ENCODE results near the gene RNF130. TPM values are rescaled to one million over a fixed set of nuclear protein-coding genes. Genes with fewer than 3 reads are reported as not detected.
A peak's percentile ranks its signal among the peaks of the same experiment; 100 is the strongest.

The RNF130 gene
- total and polyA plus RNA-seq, 2 of the 13 experiments (the other 11 are each of a cell fraction or from before 2014, with no cell fraction given): 28.2 to 28.3 TPM

- TF ChIP-seq ZNF280D (CRISPR knock-in tag; IDR thresholded peaks at IDR 0.05) (peak; percentile 79; the same call in 1 of the 2 replicates), NRL (CRISPR knock-in tag; IDR thresholded peaks at IDR 0.05; ENCODE audit: borderline replicate concordance) (no peak; the same call in 1 of the 2 replicates), LCORL (IDR thresholded peaks at IDR 0.05) (no peak), LCORL (CRISPR knock-in tag; IDR thresholded peaks at IDR 0.05) (no peak), U2AF2 (IDR thresholded peaks at IDR 0.05; ENCODE audit: low read depth, low read length) (no peak), SETDB1 (CRISPR knock-in tag; IDR thresholded peaks at IDR 0.05; ENCODE audit: borderline replicate concordance) (0 out of 2 replicates have a peak, but pooled peaks have one; percentile 23), TCF12 (IDR thresholded peaks at IDR 0.05) (no peak), TCF12 (CRISPR knock-in tag; IDR thresholded peaks at IDR 0.05) (0 out of 2 replicates have a peak, but pooled peaks have one; percentile 41), ZNF235 (CRISPR knock-in tag; IDR thresholded peaks at IDR 0.05; ENCODE audit: borderline replicate concordance) (no peak), ZNF841 (CRISPR knock-in tag; IDR thresholded peaks at IDR 0.05; ENCODE audit: borderline replicate concordance) (no peak; the same call in 1 of the 2 replicates), KLF15 (CRISPR knock-in tag; IDR thresholded peaks at IDR 0.05; ENCODE audit: borderline replicate concordance) (no peak), TBX3 (IDR thresholded peaks at IDR 0.05; ENCODE audit: borderline replicate concordance) (no peak), ZNF17 (CRISPR knock-in tag; IDR thresholded peaks at IDR 0.05) (peak; percentile 86; the same call in 1 of the 2 replicates), HIVEP1 (CRISPR knock-in tag; IDR thresholded peaks at IDR 0.05) (peak; percentile 88; the same call in 1 of the 2 replicates), NR2F6 (IDR thresholded peaks at IDR 0.05) (no peak), NR2F6 (CRISPR knock-in tag; IDR thresholded peaks at IDR 0.05) (no peak), YEATS4 (CRISPR knock-in tag; IDR thresholded peaks at IDR 0.05; ENCODE audit: borderline replicate concordance) (no peak), ETV5 (CRISPR knock-in tag; IDR thresholded peaks at IDR 0.05; ENCODE audit: borderline replicate concordance) (no peak), NCOA5 (CRISPR knock-in tag; IDR thresholded peaks at IDR 0.05) (no peak), ZNF678 (CRISPR knock-in tag; IDR thresholded peaks at IDR 0.05) (peak; percentile 94; the same call in 1 of the 2 replicates), GTF3A (CRISPR knock-in tag; conservative IDR thresholded peaks at IDR 0.05) (no peak), LBX2 (CRISPR knock-in tag; IDR thresholded peaks at IDR 0.05; ENCODE audit: borderline replicate concordance) (no peak)
- TF ChIP-seq, protein P1, sequence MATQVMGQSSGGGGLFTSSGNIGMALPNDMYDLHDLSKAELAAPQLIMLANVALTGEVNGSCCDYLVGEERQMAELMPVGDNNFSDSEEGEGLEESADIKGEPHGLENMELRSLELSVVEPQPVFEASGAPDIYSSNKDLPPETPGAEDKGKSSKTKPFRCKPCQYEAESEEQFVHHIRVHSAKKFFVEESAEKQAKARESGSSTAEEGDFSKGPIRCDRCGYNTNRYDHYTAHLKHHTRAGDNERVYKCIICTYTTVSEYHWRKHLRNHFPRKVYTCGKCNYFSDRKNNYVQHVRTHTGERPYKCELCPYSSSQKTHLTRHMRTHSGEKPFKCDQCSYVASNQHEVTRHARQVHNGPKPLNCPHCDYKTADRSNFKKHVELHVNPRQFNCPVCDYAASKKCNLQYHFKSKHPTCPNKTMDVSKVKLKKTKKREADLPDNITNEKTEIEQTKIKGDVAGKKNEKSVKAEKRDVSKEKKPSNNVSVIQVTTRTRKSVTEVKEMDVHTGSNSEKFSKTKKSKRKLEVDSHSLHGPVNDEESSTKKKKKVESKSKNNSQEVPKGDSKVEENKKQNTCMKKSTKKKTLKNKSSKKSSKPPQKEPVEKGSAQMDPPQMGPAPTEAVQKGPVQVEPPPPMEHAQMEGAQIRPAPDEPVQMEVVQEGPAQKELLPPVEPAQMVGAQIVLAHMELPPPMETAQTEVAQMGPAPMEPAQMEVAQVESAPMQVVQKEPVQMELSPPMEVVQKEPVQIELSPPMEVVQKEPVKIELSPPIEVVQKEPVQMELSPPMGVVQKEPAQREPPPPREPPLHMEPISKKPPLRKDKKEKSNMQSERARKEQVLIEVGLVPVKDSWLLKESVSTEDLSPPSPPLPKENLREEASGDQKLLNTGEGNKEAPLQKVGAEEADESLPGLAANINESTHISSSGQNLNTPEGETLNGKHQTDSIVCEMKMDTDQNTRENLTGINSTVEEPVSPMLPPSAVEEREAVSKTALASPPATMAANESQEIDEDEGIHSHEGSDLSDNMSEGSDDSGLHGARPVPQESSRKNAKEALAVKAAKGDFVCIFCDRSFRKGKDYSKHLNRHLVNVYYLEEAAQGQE (IDR thresholded peaks at IDR 0.05; ENCODE audit: borderline replicate concordance in 1 of 2, low read depth in 1 of 2, low read length in 2 of 2): no peak
- TF ChIP-seq, protein P2, sequence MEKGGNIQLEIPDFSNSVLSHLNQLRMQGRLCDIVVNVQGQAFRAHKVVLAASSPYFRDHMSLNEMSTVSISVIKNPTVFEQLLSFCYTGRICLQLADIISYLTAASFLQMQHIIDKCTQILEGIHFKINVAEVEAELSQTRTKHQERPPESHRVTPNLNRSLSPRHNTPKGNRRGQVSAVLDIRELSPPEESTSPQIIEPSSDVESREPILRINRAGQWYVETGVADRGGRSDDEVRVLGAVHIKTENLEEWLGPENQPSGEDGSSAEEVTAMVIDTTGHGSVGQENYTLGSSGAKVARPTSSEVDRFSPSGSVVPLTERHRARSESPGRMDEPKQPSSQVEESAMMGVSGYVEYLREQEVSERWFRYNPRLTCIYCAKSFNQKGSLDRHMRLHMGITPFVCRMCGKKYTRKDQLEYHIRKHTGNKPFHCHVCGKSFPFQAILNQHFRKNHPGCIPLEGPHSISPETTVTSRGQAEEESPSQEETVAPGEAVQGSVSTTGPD (CRISPR knock-in tag; IDR thresholded peaks at IDR 0.05): no peak
Measured at GRCh38 chr5:180072256-180072548, 643 bp upstream of the RNF130 start (continued).
